GM23338 (cell line): ENCODE data around the gene FOLR1. TPM values are rescaled to one million over a fixed set of nuclear protein-coding genes. Genes with fewer than 3 reads are reported as not detected.

Experiments used
- ATAC-seq: fragments of 200-7000 bp; cut with Tn5 transposase; 3 replicates; pipeline ENCODE4 v1.9.1; 2020
- DNase-seq: peaks from one replicate; pipeline ENCODE4 v3.0.0-alpha.2; 2015; ENCODE audit warnings: low spot score
- H2AFZ ChIP-seq: fragments of 200-600 bp; sonication (generic); 2 replicates; pipeline ENCODE4 v1.8.0; 2016; ENCODE audit warnings: antibody characterized with exemption, mild to moderate bottlenecking, moderate library complexity
- H3F3A ChIP-seq: fragments of 200-600 bp; sonication (generic); replicated peaks from 2 replicates; pipeline ENCODE4 v1.8.0; 2017; ENCODE audit warnings: antibody characterized with exemption, mixed run types, low read depth
- H3K27ac ChIP-seq: fragments of 200-600 bp; sonication (generic); 2 replicates; pipeline ENCODE4 v1.6.1; 2016; ENCODE audit warnings: low read depth
- H3K27me3 ChIP-seq: fragments of 200-600 bp; sonication (generic); 2 replicates; pipeline ENCODE4 v1.8.0; 2016; ENCODE audit warnings: mild to moderate bottlenecking, mixed run types, moderate library complexity; ENCODE audit not compliant: insufficient read depth
- H3K36me3 ChIP-seq: fragments of 200-600 bp; sonication (generic); 2 replicates; pipeline ENCODE4 v1.8.0; 2016; ENCODE audit warnings: mild to moderate bottlenecking; ENCODE audit not compliant: insufficient read depth
- H3K4me1 ChIP-seq: fragments of 200-600 bp; sonication (generic); 2 replicates; pipeline ENCODE4 v1.8.0; 2016; ENCODE audit warnings: mild to moderate bottlenecking, moderate library complexity; ENCODE audit not compliant: insufficient read depth
- H3K4me2 ChIP-seq: fragments of 200-600 bp; sonication (generic); 2 replicates; pipeline ENCODE4 v1.7.1; 2017; ENCODE audit warnings: mixed run types
- H3K4me3 ChIP-seq: fragments of 200-600 bp; sonication (generic); 2 replicates; pipeline ENCODE4 v1.6.1; 2016; ENCODE audit warnings: mixed run types
- H3K79me2 ChIP-seq: fragments of 200-600 bp; sonication (generic); replicated peaks from 2 replicates; pipeline ENCODE4 v1.8.0; 2017; ENCODE audit warnings: mild to moderate bottlenecking; ENCODE audit not compliant: insufficient read depth
- H3K9me2 ChIP-seq: fragments of 200-600 bp; sonication (generic); 2 replicates; pipeline ENCODE4 v1.8.0; 2017; ENCODE audit not compliant: insufficient read depth
- H4K20me1 ChIP-seq: fragments of 200-600 bp; sonication (generic); replicated peaks from 2 replicates; pipeline ENCODE4 v1.8.0; 2017; ENCODE audit warnings: mild to moderate bottlenecking; ENCODE audit not compliant: insufficient read depth
- H3K27ac Mint-ChIP-seq: 2 replicates; pipeline ENCODE4 v1.8.0; 2020; ENCODE audit warnings: inconsistent platforms, mild to moderate bottlenecking, moderate library complexity, mixed read lengths
- H3K27me3 Mint-ChIP-seq: 3 replicates; pipeline ENCODE4 v1.8.0; 2022; ENCODE audit warnings: low read depth, mild to moderate bottlenecking, moderate library complexity, mixed read lengths, inconsistent platforms; ENCODE audit not compliant: insufficient read depth, poor library complexity
- H3K36me3 Mint-ChIP-seq: 3 replicates; pipeline ENCODE4 v1.8.0; 2021; ENCODE audit warnings: low read depth, mild to moderate bottlenecking, inconsistent platforms, moderate library complexity, mixed read lengths
- H3K4me1 Mint-ChIP-seq: 3 replicates; pipeline ENCODE4 v1.8.0; 2020; ENCODE audit warnings: mild to moderate bottlenecking, inconsistent platforms, mixed read lengths
- H3K4me3 Mint-ChIP-seq: 3 replicates; pipeline ENCODE4 v1.8.0; 2021; ENCODE audit warnings: moderate library complexity, mild to moderate bottlenecking, inconsistent platforms, mixed read lengths
- H3K9me3 Mint-ChIP-seq: 3 replicates; pipeline ENCODE4 v1.8.0; 2020; ENCODE audit warnings: moderate library complexity, mild to moderate bottlenecking, inconsistent platforms, mixed read lengths
- CTCF ChIP-seq, 2 experiments: fragments of 200-600 bp in 1 of 2; sonication (generic) in 1 of 2; conservative IDR thresholded peaks; 2 replicates each; pipeline versions ENCODE4 v1.5.1 to v1.6.1; 2016 to 2017; ENCODE audit warnings: antibody characterized with exemption in 2 of 2, low read depth in 2 of 2, mild to moderate bottlenecking in 2 of 2, moderate library complexity in 1 of 2
- EZH2phosphoT487 ChIP-seq: fragments of 200-600 bp; sonication (generic); IDR thresholded peaks from one replicate; pipeline ENCODE4 v1.8.1; 2018; ENCODE audit warnings: antibody characterized with exemption; ENCODE audit not compliant: unreplicated experiment
- JUNB ChIP-seq: IDR thresholded peaks from one replicate; pipeline ENCODE4 v1.6.1; 2016; ENCODE audit warnings: antibody characterized with exemption; ENCODE audit not compliant: unreplicated experiment
- NANOG ChIP-seq: IDR thresholded peaks from 2 replicates; pipeline ENCODE4 v1.6.1; 2016; ENCODE audit warnings: antibody characterized with exemption, borderline replicate concordance
- POLR2AphosphoS5 ChIP-seq: IDR thresholded peaks from 2 replicates; pipeline ENCODE4 v1.6.1; 2016; ENCODE audit warnings: antibody characterized with exemption, low read depth
- STAT1 ChIP-seq: IDR thresholded peaks from one replicate; pipeline ENCODE4 v1.6.1; 2016; ENCODE audit warnings: antibody characterized with exemption; ENCODE audit not compliant: unreplicated experiment
- ZNF114 ChIP-seq: fragments of 250-450 bp; sonication (Bioruptor Pico); IDR thresholded peaks from 2 replicates; pipeline ENCODE4 v1.5.0; 2020; ENCODE audit warnings: mild to moderate bottlenecking, moderate library complexity
- polyA plus RNA-seq: library from polyadenylated mRNA; unstranded; fragments of >200 nt; fragmentation: Nextera tagmentation; extraction: Ambion mirVana; gene quantifications from 2 replicates; pipeline ENCODE4 v1.2.1, GENCODE V29; 2016
- total RNA-seq: library from RNA; depleted of rRNA; stranded (reverse); fragments of >200 nt; shearing (Covaris generic); gene quantifications from 2 replicates; pipeline ENCODE4 v1.2.3, GENCODE V29; 2014
- TF ChIP-seq, protein P1 (sequence below): IDR thresholded peaks from 2 replicates; pipeline ENCODE4 v1.6.1; 2016; ENCODE audit warnings: antibody characterized with exemption
- TF ChIP-seq, protein P2 (sequence below): IDR thresholded peaks from one replicate; pipeline ENCODE4 v1.6.1; 2018; ENCODE audit warnings: antibody characterized with exemption; ENCODE audit not compliant: unreplicated experiment

Gene FOLR1
- total and polyA plus RNA-seq, 2 experiments from 2014 or later = 0.42 TPM; not detected in 1

- no peak overlapping the region for H3K4me2 ChIP-seq
- Mint-ChIP-seq H3K36me3 (no peaks in the 10 kb centered on the region; the same call in 2 of the 3 replicates), H3K9me3 (no peaks in the 10 kb centered on the region), H3K4me3 (no peak overlapping the region), H3K27ac (no peak overlapping the region), H3K27me3 (peaks cover 14% of the 10 kb centered on the region), H3K4me1 (peaks cover 8% of the 10 kb centered on the region)
- peaks cover 2% of the 10 kb centered on the region; the same call in 1 of the 2 replicates for H3F3A ChIP-seq
- H3K9me2 ChIP-seq = no peaks in the 10 kb centered on the region
- no peak for ATAC-seq
- H3K4me1 ChIP-seq = peaks cover 11% of the 10 kb centered on the region; the same call in 1 of the 2 replicates
- 0 out of 2 replicates have a peak, but pooled peaks cover 6% of the 10 kb centered on the region for H3K27me3 ChIP-seq
- no peaks in the 10 kb centered on the region for H4K20me1 ChIP-seq
- TF ChIP-seq, protein P1, sequence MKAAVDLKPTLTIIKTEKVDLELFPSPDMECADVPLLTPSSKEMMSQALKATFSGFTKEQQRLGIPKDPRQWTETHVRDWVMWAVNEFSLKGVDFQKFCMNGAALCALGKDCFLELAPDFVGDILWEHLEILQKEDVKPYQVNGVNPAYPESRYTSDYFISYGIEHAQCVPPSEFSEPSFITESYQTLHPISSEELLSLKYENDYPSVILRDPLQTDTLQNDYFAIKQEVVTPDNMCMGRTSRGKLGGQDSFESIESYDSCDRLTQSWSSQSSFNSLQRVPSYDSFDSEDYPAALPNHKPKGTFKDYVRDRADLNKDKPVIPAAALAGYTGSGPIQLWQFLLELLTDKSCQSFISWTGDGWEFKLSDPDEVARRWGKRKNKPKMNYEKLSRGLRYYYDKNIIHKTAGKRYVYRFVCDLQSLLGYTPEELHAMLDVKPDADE = no peak
- no peak for TF ChIP-seq EZH2phosphoT487
- TF ChIP-seq, protein P2, sequence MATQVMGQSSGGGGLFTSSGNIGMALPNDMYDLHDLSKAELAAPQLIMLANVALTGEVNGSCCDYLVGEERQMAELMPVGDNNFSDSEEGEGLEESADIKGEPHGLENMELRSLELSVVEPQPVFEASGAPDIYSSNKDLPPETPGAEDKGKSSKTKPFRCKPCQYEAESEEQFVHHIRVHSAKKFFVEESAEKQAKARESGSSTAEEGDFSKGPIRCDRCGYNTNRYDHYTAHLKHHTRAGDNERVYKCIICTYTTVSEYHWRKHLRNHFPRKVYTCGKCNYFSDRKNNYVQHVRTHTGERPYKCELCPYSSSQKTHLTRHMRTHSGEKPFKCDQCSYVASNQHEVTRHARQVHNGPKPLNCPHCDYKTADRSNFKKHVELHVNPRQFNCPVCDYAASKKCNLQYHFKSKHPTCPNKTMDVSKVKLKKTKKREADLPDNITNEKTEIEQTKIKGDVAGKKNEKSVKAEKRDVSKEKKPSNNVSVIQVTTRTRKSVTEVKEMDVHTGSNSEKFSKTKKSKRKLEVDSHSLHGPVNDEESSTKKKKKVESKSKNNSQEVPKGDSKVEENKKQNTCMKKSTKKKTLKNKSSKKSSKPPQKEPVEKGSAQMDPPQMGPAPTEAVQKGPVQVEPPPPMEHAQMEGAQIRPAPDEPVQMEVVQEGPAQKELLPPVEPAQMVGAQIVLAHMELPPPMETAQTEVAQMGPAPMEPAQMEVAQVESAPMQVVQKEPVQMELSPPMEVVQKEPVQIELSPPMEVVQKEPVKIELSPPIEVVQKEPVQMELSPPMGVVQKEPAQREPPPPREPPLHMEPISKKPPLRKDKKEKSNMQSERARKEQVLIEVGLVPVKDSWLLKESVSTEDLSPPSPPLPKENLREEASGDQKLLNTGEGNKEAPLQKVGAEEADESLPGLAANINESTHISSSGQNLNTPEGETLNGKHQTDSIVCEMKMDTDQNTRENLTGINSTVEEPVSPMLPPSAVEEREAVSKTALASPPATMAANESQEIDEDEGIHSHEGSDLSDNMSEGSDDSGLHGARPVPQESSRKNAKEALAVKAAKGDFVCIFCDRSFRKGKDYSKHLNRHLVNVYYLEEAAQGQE = no peak
- no peak for TF ChIP-seq ZNF114 (CRISPR knock-in tag)
- no peak overlapping the region for H3K27ac ChIP-seq
- no peaks in the 10 kb centered on the region for H3K79me2 ChIP-seq
- H3K36me3 ChIP-seq = no peaks in the 10 kb centered on the region
- no peak overlapping the region for H3K4me3 ChIP-seq
- H2AFZ ChIP-seq = no peak overlapping the region
- no peak for DNase-seq
These were observed 25.9 kb downstream of the FOLR1 start for GRCh38 chr11:72217841-72218240.

DNA sequence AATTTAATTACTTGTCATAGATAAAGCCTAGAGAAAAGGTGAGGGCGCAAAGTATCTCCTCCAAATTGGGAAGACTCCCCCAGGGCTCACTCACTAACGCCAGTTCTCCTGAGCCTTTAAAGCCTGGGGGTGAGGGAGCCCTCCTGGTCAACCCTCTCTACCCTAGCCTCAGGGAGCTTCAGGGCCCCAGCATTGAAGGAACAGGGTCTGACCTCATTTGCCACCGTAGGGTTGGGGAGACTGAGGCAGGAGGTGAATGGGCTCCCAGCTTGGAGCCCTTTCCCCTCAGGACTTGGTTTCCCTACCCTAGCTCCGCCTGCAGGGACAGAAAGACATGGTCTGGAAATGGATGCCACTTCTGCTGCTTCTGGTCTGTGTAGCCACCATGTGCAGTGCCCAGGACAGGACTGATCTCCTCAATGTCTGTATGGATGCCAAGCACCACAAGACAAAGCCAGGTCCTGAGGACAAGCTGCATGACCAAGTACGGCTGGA, 26.4 kb downstream of the FOLR1 start:
- Mint-ChIP-seq H3K27me3 (peaks cover 14% of the 10 kb centered on the region), H3K27ac (no peak overlapping the region), H3K9me3 (no peaks in the 10 kb centered on the region), H3K4me3 (no peak overlapping the region), H3K4me1 (peaks cover 8% of the 10 kb centered on the region), H3K36me3 (no peaks in the 10 kb centered on the region; the same call in 2 of the 3 replicates)
- no peak for ATAC-seq
- no peak for DNase-seq
- Histone ChIP-seq H3K4me1 (peaks cover 13% of the 10 kb centered on the region; the same call in 1 of the 2 replicates), H3K36me3 (no peaks in the 10 kb centered on the region), H3K79me2 (no peaks in the 10 kb centered on the region), H3K4me3 (no peak overlapping the region), H3K27ac (no peak overlapping the region), H3K27me3 (0 out of 2 replicates have a peak, but pooled peaks cover 6% of the 10 kb centered on the region), H4K20me1 (no peaks in the 10 kb centered on the region), H3K4me2 (no peak overlapping the region), H2AFZ (no peak overlapping the region), H3F3A (peaks cover 2% of the 10 kb centered on the region; the same call in 1 of the 2 replicates), H3K9me2 (no peaks in the 10 kb centered on the region)
- TF ChIP-seq STAT1 (no peak), POLR2AphosphoS5 (no peak), CTCF (conservative IDR thresholded peaks at IDR 0.05; ENCODE audit: low read depth in 2 of 2) (no peak), JUNB (no peak), NANOG (no peak), ZNF114 (CRISPR knock-in tag) (no peak), EZH2phosphoT487 (no peak)
- TF ChIP-seq, protein P1 = no peak
